Upper lobe of right lung (tissue), 1 donor: ENCODE results near the gene LYRM9. TPM values are rescaled to one million over a fixed set of nuclear protein-coding genes. Genes with fewer than 3 reads are reported as not detected.

Experiments used
- ATAC-seq: fragments of 200-7000 bp; cut with Tn5 transposase; one replicate; pipeline ENCODE4 v1.9.1; 2020; ENCODE audit warnings: mild to moderate bottlenecking, moderate library complexity
- DNase-seq: peaks from one replicate; pipeline ENCODE4 v3.0.0-alpha.2; 2020
- H3K27ac ChIP-seq: fragments of 200-600 bp; one replicate; pipeline ENCODE4 v1.8.0; 2022
- H3K27me3 ChIP-seq: fragments of 200-600 bp; one replicate; pipeline ENCODE4 v1.8.0; 2022; ENCODE audit warnings: mild to moderate bottlenecking
- H3K36me3 ChIP-seq: fragments of 200-600 bp; one replicate; pipeline ENCODE4 v1.8.0; 2022
- H3K4me1 ChIP-seq: fragments of 200-600 bp; one replicate; pipeline ENCODE4 v1.8.0; 2022
- H3K4me3 ChIP-seq: fragments of 200-600 bp; one replicate; pipeline ENCODE4 v1.8.0; 2022; ENCODE audit warnings: mild to moderate bottlenecking
- H3K9me3 ChIP-seq: fragments of 200-600 bp; one replicate; pipeline ENCODE4 v1.8.0; 2022
- intact Hi-C: fragments of 100-400 bp; cut with DNase I; formaldehyde crosslinking; loops from one replicate; pipeline ENCODE4 v1.11.0; 2022
- total RNA-seq: library from RNA; stranded (reverse); fragmentation: NEBNext Ultra II Directional; extraction: Animal tissue kit (Norgen Biotek cat#: 25700); gene quantifications from one replicate; pipeline ENCODE4 v1.2.1, GENCODE V29; 2021
- TF ChIP-seq, protein P1 (sequence below): fragments of 200-600 bp; IDR thresholded peaks from one replicate; pipeline ENCODE4 v1.8.0; 2022; ENCODE audit warnings: antibody characterized with exemption
- donor health status: DM: no; HTN: yes; CAD: no; lungs with severe emphysema.

Gene LYRM9
- total RNA-seq, 1 donor from 2014 or later: 9.0 TPM

DNA sequence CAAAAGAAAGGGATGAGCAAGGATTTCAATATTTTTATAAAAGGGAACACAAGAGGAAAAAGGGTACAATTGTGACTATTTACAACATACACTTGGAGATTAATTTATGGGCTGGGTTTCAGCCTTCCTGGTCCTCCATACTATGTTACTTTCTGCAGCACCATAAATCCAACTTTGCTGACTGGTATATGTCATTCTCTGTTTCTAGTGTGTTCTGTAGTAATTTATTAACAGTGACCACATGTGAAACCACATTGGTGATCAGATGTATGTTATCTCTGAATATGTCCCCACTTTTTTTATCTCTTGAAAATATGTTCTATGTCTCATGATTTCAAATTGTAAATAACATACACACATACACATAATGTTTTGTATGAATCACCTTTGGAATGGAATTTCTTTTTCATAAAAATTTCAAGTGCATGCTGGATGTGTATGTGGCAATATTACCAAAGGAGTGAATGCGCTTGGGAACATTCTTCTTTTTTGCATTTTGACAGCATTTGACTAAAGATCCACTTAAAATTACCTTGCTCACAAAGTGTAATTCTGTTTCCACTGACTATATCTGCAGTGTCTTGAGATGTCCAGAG lies 2.9 kb upstream of the LYRM9 start:
- no peaks in the 10 kb centered on the region for H3K27me3 ChIP-seq
- H3K36me3 ChIP-seq: no peaks in the 10 kb centered on the region
- intact Hi-C loops: no loop called here
- H3K4me1 ChIP-seq: peaks cover 17% of the 10 kb centered on the region
- ATAC-seq (no peak), DNase-seq (no peak)
- no peak overlapping the region for H3K4me3 ChIP-seq
- TF ChIP-seq, protein P1, sequence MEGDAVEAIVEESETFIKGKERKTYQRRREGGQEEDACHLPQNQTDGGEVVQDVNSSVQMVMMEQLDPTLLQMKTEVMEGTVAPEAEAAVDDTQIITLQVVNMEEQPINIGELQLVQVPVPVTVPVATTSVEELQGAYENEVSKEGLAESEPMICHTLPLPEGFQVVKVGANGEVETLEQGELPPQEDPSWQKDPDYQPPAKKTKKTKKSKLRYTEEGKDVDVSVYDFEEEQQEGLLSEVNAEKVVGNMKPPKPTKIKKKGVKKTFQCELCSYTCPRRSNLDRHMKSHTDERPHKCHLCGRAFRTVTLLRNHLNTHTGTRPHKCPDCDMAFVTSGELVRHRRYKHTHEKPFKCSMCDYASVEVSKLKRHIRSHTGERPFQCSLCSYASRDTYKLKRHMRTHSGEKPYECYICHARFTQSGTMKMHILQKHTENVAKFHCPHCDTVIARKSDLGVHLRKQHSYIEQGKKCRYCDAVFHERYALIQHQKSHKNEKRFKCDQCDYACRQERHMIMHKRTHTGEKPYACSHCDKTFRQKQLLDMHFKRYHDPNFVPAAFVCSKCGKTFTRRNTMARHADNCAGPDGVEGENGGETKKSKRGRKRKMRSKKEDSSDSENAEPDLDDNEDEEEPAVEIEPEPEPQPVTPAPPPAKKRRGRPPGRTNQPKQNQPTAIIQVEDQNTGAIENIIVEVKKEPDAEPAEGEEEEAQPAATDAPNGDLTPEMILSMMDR: no peak
- no peak overlapping the region for H3K27ac ChIP-seq
- H3K9me3 ChIP-seq: no peaks in the 10 kb centered on the region

DNA sequence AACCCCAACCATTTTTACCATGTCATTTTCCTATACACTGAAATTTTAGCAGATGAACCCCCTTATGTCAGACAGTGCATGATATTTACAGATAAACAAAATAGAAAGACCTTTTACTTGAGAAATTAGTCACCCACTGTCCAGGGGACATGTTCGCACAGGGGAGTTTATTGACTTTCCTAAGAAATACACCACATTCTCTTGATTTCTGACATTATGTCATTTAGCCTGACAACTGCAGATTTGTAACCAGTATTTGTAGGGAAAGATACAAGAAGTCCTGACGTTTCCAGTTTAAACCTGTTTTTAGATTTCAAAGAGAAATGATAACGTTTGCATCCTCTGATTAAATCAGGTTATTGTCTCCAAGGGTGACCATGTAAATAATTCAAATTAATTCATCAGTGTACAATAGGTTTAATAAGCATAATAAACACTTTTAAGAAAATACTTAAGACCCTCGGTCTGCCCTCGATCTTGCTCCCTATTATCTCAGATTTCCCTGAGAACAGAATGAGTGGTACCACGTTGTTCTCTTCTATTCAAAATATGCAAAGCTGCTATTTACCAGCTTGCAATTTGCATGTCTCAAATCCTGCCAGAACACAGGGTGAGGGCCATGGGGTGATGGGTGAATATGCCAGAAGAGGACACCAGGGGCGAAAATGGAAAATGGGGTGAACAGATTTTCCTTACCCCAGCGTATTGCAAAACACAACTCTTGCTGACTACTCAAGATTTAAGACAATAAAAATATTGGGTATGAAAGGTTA lies 2.1 kb upstream of the LYRM9 start:
- no peak overlapping the region for H3K27ac ChIP-seq
- peaks cover 17% of the 10 kb centered on the region for H3K4me1 ChIP-seq
- H3K27me3 ChIP-seq: no peaks in the 10 kb centered on the region
- no peak overlapping the region for H3K4me3 ChIP-seq
- TF ChIP-seq, protein P1: no peak
- intact Hi-C loops: no loop called here
- H3K36me3 ChIP-seq: no peaks in the 10 kb centered on the region
- no peaks in the 10 kb centered on the region for H3K9me3 ChIP-seq
- ATAC-seq (no peak), DNase-seq (no peak)

DNA sequence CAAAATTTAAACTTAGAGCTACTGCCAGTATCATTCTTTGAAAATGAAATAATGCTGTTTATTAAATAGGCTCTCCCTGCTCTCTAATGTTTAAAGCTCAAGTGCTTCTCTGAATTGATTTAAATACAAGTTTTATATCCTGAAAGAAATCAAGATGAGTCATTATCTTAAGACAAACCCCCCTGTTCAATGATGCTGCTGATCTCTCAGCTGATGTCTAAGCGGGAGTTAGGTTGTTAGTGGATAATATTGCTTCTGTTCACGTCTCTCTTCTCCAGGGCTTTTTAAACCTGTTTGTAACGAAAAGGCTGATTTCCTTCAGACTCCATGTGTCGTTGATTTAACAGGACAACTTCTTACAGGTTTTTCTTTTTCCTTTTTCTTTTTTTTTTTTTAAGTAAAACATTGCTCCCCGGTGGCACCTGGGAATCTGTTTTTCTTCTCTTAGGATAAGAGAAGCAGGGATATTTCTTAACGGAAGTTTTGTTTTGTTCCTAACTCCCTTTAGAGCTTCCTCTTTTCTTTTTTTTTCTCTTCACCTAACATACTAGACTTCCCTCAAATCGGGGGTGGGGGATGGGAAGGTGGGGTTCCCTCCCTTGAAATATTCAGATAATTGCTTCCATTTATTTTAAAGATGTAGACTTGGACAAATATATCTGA lies 807 bp upstream of the LYRM9 start:
- Histone ChIP-seq H3K4me1 (peaks cover 23% of the 10 kb centered on the region), H3K36me3 (no peaks in the 10 kb centered on the region), H3K4me3 (peak overlapping the region; percentile 85), H3K9me3 (no peaks in the 10 kb centered on the region), H3K27ac (no peak overlapping the region), H3K27me3 (no peaks in the 10 kb centered on the region)
- intact Hi-C loops: no loop called here
- DNase-seq (no peak), ATAC-seq (no peak)
- TF ChIP-seq, protein P1: no peak

DNA sequence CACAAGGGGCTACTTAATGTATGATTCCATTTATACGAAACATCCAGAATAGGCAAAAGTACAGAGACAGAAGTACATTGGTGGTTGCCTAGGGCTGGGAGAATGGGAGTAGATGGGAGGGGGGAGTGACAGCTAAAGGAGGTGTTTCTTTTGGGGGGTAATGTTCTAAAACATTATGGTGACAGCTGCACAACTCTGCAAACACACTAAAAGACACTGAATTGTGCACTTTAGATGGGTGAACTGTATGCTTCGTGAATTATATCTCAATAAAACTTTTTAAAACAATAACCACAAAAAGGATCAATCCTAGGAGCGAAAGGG lies 661 bp downstream of the LYRM9 start:
- Histone ChIP-seq H3K9me3 (no peaks in the 10 kb centered on the region), H3K27me3 (no peaks in the 10 kb centered on the region), H3K4me1 (peaks cover 23% of the 10 kb centered on the region), H3K36me3 (no peaks in the 10 kb centered on the region), H3K4me3 (peak overlapping the region; percentile 85), H3K27ac (peak overlapping the region; percentile 90)
- DNase-seq: no peak
- no peak for ATAC-seq
- intact Hi-C loops: no loop called here
- TF ChIP-seq, protein P1: no peak

DNA sequence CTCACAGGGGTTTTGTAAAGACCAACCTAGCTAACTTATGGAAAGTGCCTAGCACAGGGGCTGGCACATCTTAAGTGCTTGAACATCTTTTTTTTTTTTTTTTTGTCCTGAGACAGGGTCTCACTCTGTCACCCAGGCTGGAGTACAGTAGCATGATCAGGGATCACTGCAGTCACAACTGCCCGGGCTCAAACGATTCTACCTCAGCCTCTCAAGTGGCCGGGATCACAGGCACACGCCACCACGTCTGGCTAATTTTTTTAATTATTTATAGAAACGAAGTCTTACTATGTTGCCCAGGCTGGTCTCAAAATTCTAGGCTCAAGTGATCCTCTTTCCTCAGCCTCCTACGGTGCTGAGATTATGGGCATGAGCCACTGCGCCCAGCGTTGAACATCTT lies 1.3 kb downstream of the LYRM9 start:
- no peaks in the 10 kb centered on the region for H3K9me3 ChIP-seq
- H3K27ac ChIP-seq: no peak overlapping the region
- ATAC-seq (no peak), DNase-seq (no peak)
- no peak overlapping the region for H3K4me3 ChIP-seq
- H3K27me3 ChIP-seq: no peaks in the 10 kb centered on the region
- no peaks in the 10 kb centered on the region for H3K36me3 ChIP-seq
- intact Hi-C loops: no loop called here
- H3K4me1 ChIP-seq: peaks cover 23% of the 10 kb centered on the region
- TF ChIP-seq, protein P1: no peak
